GM18858 (cell line): ENCODE measurements around the gene SRRM4.
"Not testable (repeated sequence)": the region's sequence is repeated elsewhere in the genome, so short reads cannot be mapped to it uniquely, and the experiment has no call there.

Experiments
- ATAC-seq: cut with Tn5 transposase; IDR thresholded peaks from one replicate; pipeline ENCODE4 v1.9.1; 2021; ENCODE audit not compliant: unreplicated experiment

SRRM4 gene

DNA sequence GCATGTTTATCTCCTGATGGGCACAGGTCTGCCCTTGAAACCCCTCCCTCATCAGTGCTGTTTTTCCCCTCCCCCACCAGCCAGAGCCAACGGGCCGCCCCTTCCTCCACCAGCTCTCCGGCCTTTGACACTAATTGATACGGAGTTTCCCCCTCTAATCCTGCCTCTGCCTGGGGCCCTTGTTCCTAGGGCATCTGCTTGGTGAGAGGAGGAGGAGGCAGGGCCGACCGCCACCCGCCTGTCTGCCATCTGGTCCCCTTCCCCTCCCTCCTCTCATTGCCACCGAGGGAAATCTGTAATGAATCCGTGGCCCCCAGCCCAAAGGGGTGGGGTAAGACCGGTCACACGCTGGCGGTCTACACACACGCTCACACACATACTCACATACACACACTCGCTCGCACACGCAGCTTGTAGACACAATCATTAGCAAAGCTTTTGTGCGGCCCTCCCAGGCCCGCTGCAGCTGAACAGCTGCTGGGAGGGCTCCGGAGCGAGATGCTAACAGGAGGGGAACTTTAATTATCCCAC, 27.4 kb downstream of the SRRM4 start:
- ATAC-seq: no peak

GRCh38 chr12:119011231-119011630, 29.9 kb downstream of the SRRM4 start:
- no peak for ATAC-seq

DNA sequence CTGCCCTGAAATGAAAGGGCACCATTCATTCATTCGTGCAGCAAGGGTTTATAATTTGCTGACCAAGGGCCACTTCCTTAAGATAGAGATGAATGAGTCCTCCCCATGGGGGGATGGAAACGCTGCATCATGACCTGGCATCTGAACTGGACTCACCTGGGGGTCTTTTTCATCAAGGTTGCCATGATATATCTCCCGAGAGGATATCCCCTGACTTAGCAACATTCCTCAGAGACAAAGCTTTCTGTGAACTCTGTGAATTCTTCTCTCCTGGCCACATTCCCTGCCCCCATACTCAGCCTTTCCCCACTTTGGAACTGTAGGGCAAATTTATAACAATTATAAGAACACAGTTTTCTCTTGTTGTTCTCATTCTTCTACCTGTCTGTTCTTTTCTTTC, 30.8 kb downstream of the SRRM4 start:
- ATAC-seq: no peak

DNA sequence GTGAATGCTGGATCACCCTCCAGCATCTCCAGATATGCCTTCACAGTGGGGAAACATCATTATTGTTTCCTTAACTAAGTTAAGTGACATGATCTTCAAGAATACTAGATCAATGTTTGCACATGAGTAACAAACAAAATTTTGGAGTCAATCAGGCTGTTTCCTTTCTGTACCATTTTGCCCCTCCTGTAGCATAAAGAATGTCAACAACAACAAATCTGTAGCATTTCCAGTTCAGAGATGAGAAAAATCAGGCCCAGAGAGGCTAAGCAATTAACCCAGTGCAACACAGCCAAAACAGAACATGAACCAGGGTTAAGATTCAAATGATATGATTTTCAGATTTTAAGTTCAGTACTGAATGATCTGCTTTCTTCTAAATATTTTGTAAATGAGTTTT, 31.7 kb downstream of the SRRM4 start:
- ATAC-seq: no peak

DNA sequence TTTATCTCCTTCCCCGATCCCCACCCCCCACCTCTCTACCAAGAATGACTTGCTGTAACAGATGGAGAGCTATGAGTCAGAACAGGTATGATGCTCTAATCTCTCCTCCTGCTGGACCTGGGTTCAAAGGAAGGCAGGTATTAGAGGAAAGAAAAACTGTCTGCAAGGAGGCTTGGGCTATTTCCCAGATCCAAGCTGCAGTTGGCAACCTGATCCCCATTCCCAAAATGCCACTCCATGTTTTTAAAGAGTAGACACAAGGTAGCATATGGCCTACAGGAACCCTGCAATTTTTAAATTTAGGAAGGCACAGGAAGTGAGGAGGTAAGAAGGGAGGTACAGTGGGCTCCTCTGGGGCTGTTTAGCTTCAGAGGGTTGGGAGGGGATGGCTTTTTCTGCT, 33.0 kb downstream of the SRRM4 start:
- ATAC-seq: no peak

DNA sequence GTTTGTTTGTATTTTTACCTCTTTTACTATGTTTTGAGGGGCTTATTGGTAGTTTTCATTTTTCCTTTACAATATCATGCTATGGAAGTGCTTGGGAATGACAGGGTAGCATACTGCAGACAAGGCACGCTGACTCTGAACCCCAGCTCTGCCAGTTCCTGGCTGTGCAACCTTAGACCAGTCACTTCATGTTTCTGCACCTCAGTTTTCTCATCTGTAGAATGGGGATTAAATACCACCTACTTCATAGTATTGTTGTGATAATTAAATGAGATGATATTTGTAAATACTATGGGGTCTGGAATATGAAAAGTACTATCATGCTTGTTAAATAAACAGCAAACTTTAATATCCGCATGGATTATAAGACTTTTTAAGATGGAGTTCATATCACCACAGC, 35.4 kb downstream of the SRRM4 start:
- no peak for ATAC-seq

DNA sequence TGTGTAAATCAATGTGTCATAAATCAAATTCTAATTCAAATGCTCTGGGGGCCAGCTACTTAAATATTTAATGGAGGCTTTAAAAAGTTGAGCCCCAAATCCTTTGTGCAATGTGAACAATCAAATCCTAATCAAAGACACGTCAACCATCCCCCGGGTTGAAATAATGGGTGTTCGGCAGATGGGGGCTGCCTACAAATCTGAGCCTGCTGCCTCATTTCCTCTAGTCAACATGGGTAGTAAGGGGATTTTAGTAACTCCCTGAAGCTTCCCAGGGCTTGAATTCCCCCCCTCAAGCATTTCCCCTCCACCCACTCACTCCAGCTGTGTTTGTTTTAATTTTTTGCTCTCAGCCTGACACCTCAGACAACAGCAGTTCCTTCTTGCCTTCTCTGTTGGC, 37.8 kb downstream of the SRRM4 start:
- ATAC-seq: no peak

DNA sequence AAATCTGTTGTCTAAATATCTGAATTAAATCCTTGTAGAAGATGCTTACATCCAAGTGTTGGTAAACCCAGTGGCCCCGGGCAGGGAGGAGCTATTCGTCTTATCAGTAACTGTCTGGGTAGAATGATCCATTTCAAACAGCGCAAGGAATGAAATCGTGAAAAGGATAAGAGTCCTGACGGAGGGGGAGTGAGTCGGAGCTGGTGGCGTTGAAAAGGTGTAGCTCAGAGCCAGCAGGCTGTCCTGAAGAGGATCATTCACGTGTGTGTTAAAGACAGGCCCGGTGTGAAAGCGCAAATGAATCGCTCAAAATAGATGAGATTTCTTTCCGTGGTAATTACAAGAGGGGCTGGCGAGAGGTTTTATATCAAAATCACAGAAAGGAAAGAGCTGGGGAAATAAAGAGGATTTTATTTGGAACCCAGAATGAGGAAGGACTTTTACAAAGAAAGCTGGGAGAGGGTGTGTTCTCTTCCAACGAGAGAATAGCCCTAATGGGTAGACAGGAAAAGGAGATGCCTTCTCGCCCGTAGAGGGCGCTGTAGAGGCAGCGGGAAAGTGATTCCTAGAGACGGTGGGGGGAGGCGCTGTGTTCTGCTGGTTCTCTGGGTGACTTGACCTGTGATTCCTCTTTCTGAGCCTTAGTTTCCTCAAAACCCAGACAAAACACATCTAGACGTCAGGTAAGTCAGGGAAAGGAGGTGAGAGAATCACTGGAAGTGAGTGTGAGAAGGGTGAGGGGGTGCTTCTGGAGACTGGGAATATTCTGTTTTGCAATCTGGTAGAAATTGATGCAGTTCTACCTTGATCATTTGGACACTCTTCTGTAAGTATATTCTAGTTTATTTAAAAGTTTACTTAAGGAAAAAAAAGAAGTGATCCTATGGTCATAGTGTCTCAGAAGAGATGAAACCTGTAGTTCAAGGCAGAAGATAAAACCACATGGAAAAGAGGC, 39.3 kb downstream of the SRRM4 start:
- ATAC-seq: no peak

DNA sequence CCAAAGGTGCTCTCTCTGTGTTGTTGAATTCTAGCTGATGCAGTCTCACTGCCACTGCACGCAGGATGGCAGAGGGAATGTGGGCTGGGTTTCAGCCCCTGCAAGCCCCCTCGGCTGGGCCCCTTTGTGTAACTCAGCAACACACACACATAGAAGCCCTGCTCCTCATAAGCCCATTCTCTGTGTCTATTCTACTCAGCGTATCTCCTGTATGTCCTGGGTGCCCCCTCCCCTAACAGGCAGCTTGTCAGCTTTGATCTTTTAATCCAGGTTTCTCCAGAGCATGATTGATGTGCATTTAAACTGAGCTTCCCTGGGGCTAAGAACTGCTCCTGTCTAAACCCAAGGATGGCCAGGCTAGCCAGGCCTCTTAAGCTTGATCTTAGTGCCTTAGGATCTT, 43.0 kb downstream of the SRRM4 start:
- ATAC-seq: no peak

DNA sequence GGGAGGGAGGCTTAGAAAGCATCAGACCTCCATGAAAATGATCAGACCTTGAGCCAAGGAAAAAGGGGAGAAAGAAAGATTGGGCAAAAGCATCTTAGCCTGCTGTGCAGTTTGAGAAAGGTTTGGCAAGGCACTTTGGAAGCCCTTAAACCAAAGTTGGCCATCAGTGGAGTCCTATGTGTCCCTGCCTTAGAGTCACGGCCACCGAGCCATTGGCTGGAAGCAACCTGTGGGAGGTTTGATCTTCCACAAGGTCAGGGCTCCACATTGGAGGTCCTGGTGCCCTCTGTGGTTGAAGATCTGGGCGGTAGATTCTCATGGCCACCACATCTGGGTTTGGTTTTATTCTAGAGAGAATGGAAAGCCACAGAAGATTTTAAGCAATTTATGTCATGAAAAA, 44.4 kb downstream of the SRRM4 start:
- no peak for ATAC-seq

DNA sequence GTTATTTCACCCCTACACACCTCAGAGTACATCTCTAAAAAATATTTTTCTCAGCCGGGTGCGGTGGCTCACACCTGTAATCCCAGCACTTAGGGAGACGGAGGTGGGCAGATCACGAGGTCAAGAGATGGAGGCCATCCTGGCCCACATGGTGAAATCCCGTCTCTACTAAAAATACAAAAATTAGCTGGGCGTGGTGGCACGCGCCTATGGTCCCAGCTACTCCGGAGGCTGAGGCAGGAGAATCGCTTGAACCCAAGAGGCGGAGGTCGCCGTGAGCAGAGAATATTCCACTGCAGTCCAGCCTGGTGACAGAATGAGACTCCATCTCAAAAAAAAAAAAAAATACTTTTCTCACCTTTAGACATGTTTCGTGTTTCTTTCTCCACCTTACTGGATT, 52.0 kb downstream of the SRRM4 start:
- ATAC-seq: not testable (repeated sequence)

DNA sequence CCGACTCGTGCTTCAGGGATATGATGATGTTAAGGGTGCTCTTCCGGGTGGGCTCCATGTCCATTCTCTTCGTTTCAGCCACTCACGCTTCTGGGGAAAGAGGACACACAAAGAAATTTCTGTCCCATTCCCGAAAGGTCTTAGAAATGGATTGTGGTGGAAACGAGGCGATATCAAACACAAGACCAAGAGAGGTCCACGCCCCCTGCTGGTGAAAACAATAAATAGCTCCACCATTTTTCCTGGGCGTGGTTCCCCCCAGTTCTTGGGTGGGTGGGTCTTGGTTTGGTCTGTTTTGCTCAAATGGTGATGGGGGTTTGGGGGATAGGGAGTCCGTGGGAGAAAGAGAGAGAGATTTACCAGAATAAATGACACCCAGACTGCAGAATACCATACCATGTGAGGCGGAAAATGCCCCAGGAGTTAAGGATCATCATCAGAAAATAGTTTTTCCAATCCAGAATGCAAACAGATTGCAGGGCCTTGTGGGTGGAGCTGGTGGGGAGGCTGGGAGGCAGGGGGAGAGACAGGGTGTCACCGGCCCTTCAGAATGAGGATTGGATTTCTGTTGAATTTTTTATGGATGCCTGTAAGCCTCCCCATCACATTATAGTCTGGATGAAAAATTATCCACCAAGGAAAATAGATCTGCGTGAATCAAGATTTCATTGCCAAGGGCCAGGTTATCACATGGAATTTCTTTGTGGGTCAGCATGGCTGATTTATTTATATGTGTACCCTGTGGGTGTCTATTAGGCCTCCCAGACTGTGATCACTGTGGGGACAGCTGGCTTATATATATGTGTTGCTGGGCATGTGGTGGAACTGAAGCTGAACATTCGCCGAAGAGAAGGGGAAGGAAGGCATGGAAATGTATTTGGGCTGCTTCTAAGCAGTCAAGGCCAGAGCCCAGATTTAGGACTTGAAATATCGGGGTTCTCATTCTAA, 55.8 kb downstream of the SRRM4 start:
- no peak for ATAC-seq

DNA sequence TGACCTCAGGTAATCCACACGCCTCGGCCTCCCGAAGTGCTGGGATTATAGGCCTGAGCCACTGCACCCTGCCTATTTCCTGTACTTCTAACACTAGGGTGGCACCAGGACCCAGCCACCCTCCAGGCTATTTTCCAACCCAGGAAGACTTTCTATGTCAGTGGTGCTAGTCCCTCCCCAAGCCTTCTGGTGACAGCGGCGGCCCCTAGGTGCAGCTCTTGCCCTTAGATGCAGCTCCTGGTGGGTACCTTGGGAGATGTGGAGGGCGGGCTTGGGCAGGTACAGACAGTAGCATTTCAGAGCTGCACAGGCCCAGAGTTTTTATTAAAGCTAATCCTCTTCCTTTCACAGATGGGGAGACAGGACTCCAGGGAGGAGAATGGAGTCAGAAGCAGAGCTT, 62.8 kb downstream of the SRRM4 start:
- no peak for ATAC-seq

GRCh38 chr12:119047641-119048040, 66.3 kb downstream of the SRRM4 start:
- ATAC-seq: no peak

GRCh38 chr12:119050663-119051062, 69.3 kb downstream of the SRRM4 start:
- ATAC-seq: no peak

GRCh38 chr12:119051474-119051873, 70.1 kb downstream of the SRRM4 start:
- no peak for ATAC-seq

GRCh38 chr12:119052001-119052400, 70.7 kb downstream of the SRRM4 start:
- no peak for ATAC-seq

DNA sequence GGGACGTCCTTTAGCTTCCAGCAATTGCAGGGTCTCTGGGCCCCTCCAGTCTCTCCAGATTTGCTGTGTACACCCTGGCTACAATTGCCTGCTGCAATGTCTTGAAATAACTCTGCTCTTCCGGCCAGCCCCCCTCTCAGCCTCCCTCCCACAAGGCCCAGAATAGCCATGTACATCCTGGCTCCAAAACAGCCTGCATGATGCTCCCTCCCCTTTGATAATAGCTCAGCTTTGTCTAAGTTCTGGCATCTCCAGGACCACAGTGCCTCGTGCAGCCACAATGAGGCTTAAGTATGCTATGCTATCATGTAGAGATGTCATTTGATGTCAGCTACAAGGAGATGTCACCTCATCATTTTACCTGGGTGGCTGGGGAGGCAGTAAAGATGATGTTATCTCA, 74.6 kb downstream of the SRRM4 start:
- no peak for ATAC-seq

GRCh38 chr12:119060847-119061796, 79.8 kb downstream of the SRRM4 start:
- ATAC-seq: no peak

DNA sequence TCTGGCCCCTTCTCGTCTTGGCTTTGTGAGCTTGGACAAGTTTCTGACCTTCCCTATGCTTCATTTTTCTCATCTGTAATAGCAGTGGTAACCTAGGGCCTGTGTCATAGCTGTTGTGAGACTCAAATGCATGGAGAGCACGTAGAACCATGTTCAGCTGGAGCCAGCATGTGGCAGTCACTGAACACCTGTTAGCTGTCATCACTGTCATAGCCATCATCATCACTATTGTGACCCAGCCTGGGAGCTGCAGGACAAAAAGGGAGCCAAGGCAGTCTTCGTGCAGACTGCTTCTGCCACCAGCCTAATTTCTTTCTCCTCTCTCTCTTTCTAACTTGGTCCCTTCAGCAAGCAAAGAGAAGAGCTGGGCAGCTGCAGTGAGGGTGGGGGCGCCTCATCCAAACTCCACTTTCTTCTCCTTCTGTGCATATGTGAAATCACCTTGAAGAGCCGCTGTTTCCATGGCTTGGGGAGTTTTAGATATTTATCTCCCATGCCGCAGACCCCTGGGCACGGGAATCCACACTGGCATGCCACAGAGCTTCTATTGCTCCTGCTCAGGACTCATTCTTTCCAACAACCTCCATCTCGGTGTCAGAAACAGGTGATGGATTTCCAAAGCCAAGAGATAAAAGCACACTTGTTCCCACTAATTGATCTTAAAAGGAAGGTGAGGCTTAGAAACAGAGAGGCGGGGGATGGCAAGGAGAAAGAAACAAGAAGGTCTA, 87.0 kb downstream of the SRRM4 start:
- ATAC-seq: no peak
